Keratinocyte (primary cell): ENCODE data around the gene IFT43. TPM values are rescaled to one million over a fixed set of nuclear protein-coding genes. Genes with fewer than 3 reads are reported as not detected.
"Not testable (repeated sequence)": the region's sequence is repeated elsewhere in the genome, so short reads cannot be mapped to it uniquely, and the experiment has no call there.

Experiments
- DNase-seq: peaks from one replicate; pipeline ENCODE4 v3.0.0-alpha.2; 2011; ENCODE audit warnings: low read depth, missing footprints, low spot score
- FAIRE-seq: peaks from 2 replicates; lab custom pipeline; 2011; peaks lifted over from hg19 to GRCh38; lab: Jason Lieb, UNC
- H2AFZ ChIP-seq: 2 replicates; pipeline ENCODE4 v1.6.0; 2012; ENCODE audit warnings: low read length, control low read depth, inconsistent platforms; ENCODE audit not compliant: control insufficient read depth
- H3K27ac ChIP-seq: 2 replicates; pipeline ENCODE4 v1.5.1; 2011; ENCODE audit warnings: low read length; ENCODE audit not compliant: control insufficient read depth, insufficient read depth
- H3K27me3 ChIP-seq: 3 replicates; pipeline ENCODE4 v1.6.0; 2011; ENCODE audit warnings: low read length; ENCODE audit not compliant: control insufficient read depth, insufficient read depth; ENCODE audit errors: extremely low read depth
- H3K36me3 ChIP-seq, 2 experiments: 2 replicates in 1 of 2; 3 replicates in 1 of 2; pipeline ENCODE4 v1.5.1; 2011; ENCODE audit warnings: low read length in 2 of 2, mild to moderate bottlenecking in 1 of 2; ENCODE audit not compliant: control insufficient read depth in 2 of 2, insufficient read depth in 2 of 2; ENCODE audit errors: extremely low read depth in 1 of 2
- H3K4me1 ChIP-seq: 3 replicates; pipeline ENCODE4 v1.5.1; 2011; ENCODE audit warnings: low read length; ENCODE audit not compliant: control insufficient read depth, insufficient read depth; ENCODE audit errors: extremely low read depth
- H3K4me2 ChIP-seq: 3 replicates; pipeline ENCODE4 v1.6.0; 2011; ENCODE audit warnings: low read depth, low read length; ENCODE audit not compliant: control insufficient read depth, insufficient read depth; ENCODE audit errors: extremely low read depth
- H3K4me3 ChIP-seq, 3 experiments: fragments of 200-600 bp in 1 of 3; sonication (generic) in 1 of 3; 2 replicates in 2 of 3; 3 replicates in 1 of 3; pipeline ENCODE4 v1.5.1; 2011 to 2016; ENCODE audit warnings: low read length in 3 of 3, mild to moderate bottlenecking in 3 of 3, control low read depth in 2 of 3, inconsistent platforms in 1 of 3, low read depth in 1 of 3, mixed read lengths in 1 of 3, mixed run types in 1 of 3, moderate library complexity in 1 of 3; ENCODE audit not compliant: control insufficient read depth in 2 of 3, insufficient read depth in 2 of 3; ENCODE audit errors: extremely low read depth in 1 of 3
- H3K79me2 ChIP-seq: 2 replicates; pipeline ENCODE4 v1.6.0; 2012; ENCODE audit warnings: low read length; ENCODE audit not compliant: control insufficient read depth, insufficient read depth
- H3K9ac ChIP-seq: 3 replicates; pipeline ENCODE4 v1.6.0; 2011; ENCODE audit warnings: low read length; ENCODE audit not compliant: control insufficient read depth, insufficient read depth; ENCODE audit errors: extremely low read depth
- H3K9me1 ChIP-seq: 3 replicates; pipeline ENCODE4 v1.6.0; 2011; ENCODE audit warnings: low read length; ENCODE audit not compliant: control insufficient read depth, insufficient read depth; ENCODE audit errors: extremely low read depth
- H3K9me3 ChIP-seq: 2 replicates; pipeline ENCODE4 v1.5.1; 2012; ENCODE audit warnings: low read depth, low read length; ENCODE audit not compliant: control insufficient read depth
- H4K20me1 ChIP-seq: 3 replicates; pipeline ENCODE4 v1.6.0; 2011; ENCODE audit warnings: low read length; ENCODE audit not compliant: control insufficient read depth, insufficient read depth; ENCODE audit errors: extremely low read depth
- CTCF ChIP-seq, 3 experiments: IDR thresholded peaks in 1 of 3; conservative IDR thresholded peaks in 1 of 3; optimal IDR thresholded peaks in 1 of 3; 2 replicates in 2 of 3; 3 replicates in 1 of 3; pipeline versions ENCODE3 to v1.5.1; 2011; ENCODE audit warnings: low read length in 3 of 3, mild to moderate bottlenecking in 3 of 3, moderate library complexity in 2 of 3, control low read depth in 1 of 3, inconsistent platforms in 1 of 3; ENCODE audit not compliant: insufficient read depth in 2 of 3; ENCODE audit errors: extremely low read depth in 1 of 3
- EZH2 ChIP-seq: IDR thresholded peaks from one replicate; pipeline ENCODE4 v1.6.1; 2012; ENCODE audit warnings: inconsistent platforms, mild to moderate bottlenecking, low read length, moderate library complexity
- dilution Hi-C: fragments of 300-500 bp; cut with MboI; formaldehyde crosslinking; loops from one replicate; pipeline ENCODE4 v1.7.0; 2020; ENCODE audit warnings: low sequenced_read_pairs; ENCODE audit not compliant: extremely low pct_ligation_motif_present
- polyA plus RNA-seq, 5 experiments: library from polyadenylated mRNA; depleted of rRNA in 3 of 5; stranded (reverse) in 3 of 5; stranded (forward) in 1 of 5; unstranded in 1 of 5; fragments of >200 nt; gene quantifications; 1 replicate in 1 of 5; 2 replicates in 3 of 5; 3 replicates in 1 of 5; pipeline versions ENCODE4 v1.2.1 to v1.2.3, GENCODE V29; 2011 to 2012; ENCODE audit warnings: missing spikeins in 2 of 5, low read depth in 1 of 5, low replicate concordance in 1 of 5

Gene IFT43
- polyA plus RNA-seq, 1 donor (not counting 4 experiments of a cell fraction or from before 2014, with no cell fraction given), result 41.6 TPM

GRCh38 chr14:76007379-76007778 is 21.8 kb downstream of the IFT43 start:
- TF ChIP-seq EZH2, result no peak
- TF ChIP-seq CTCF (optimal IDR thresholded peaks at IDR 0.05 in 1 of 3, IDR thresholded peaks at IDR 0.05 in 1 of 3, conservative IDR thresholded peaks at IDR 0.05 in 1 of 3; ENCODE audit: extremely low read depth in 1 of 3, insufficient read depth in 2 of 3, low read length in 3 of 3), result no peak
- H3K79me2 ChIP-seq, result no peaks in the 10 kb centered on the region
- peaks cover 4 to 10% of the 10 kb centered on the region in 2 experiments for H3K36me3 ChIP-seq
- dilution Hi-C loops, result no loop called here
- H3K4me2 ChIP-seq, result no peak overlapping the region
- H3K9ac ChIP-seq, result no peak overlapping the region
- DNase-seq (no peak), FAIRE-seq (no peak)
- no peak overlapping the region for H2AFZ ChIP-seq
- H3K4me3 ChIP-seq, result no peak overlapping the region
- no peaks in the 10 kb centered on the region for H4K20me1 ChIP-seq
- no peaks in the 10 kb centered on the region for H3K9me1 ChIP-seq
- no peaks in the 10 kb centered on the region for H3K27me3 ChIP-seq
- H3K9me3 ChIP-seq, result no peaks in the 10 kb centered on the region
- no peak overlapping the region for H3K27ac ChIP-seq
- H3K4me1 ChIP-seq, result no peaks in the 10 kb centered on the region

- Histone ChIP-seq H3K9ac (no peak overlapping the region), H3K36me3 (peaks cover 4 to 10% of the 10 kb centered on the region in 2 experiments), H3K27ac (no peak overlapping the region), H3K4me3 (no peak overlapping the region), H3K9me3 (no peaks in the 10 kb centered on the region), H3K4me1 (no peaks in the 10 kb centered on the region), H3K4me2 (no peak overlapping the region), H3K27me3 (no peaks in the 10 kb centered on the region), H2AFZ (no peak overlapping the region), H4K20me1 (no peaks in the 10 kb centered on the region), H3K79me2 (no peaks in the 10 kb centered on the region), H3K9me1 (no peaks in the 10 kb centered on the region)
- TF ChIP-seq CTCF (optimal IDR thresholded peaks at IDR 0.05 in 1 of 3, IDR thresholded peaks at IDR 0.05 in 1 of 3, conservative IDR thresholded peaks at IDR 0.05 in 1 of 3; ENCODE audit: extremely low read depth in 1 of 3, insufficient read depth in 2 of 3, low read length in 3 of 3) (no peak), EZH2 (no peak)
- dilution Hi-C loops, result no loop called here
- no peak for FAIRE-seq
- DNase-seq, result no peak
These were observed 22.3 kb downstream of the IFT43 start for GRCh38 chr14:76007852-76008251.

GRCh38 chr14:76009627-76010026 is 24.1 kb downstream of the IFT43 start:
- not testable (repeated sequence) for DNase-seq
- peaks cover 4 to 17% of the 10 kb centered on the region in 2 experiments for H3K36me3 ChIP-seq

More at GRCh38 chr14:76009627-76010026, 24.1 kb downstream of the IFT43 start:
- H4K20me1 ChIP-seq, H3K79me2 ChIP-seq, H3K9me1 ChIP-seq, H3K4me1 ChIP-seq, dilution Hi-C loops, H3K4me2 ChIP-seq, H3K9ac ChIP-seq, H3K27me3 ChIP-seq, H3K4me3 ChIP-seq, H3K27ac ChIP-seq, H3K9me3 ChIP-seq, FAIRE-seq, H2AFZ ChIP-seq: not testable (repeated sequence)
